ENCODE results near the gene ZNF577. TPM values are rescaled to one million over a fixed set of nuclear protein-coding genes. Genes with fewer than 3 reads are reported as not detected.

The ZNF577 gene
- total RNA-seq, 1 donor from 2014 or later = 21.3 TPM

GRCh38 chr19:51821921-51822320 lies 65.8 kb downstream of the ZNF577 start:
- H3K9me3 Mint-ChIP-seq = no peaks in the 10 kb centered on the region
- no peak overlapping the region for H3K27ac Mint-ChIP-seq
- no peak for TF ChIP-seq CTCF (conservative IDR thresholded peaks at IDR 0.05)
- H3K36me3 Mint-ChIP-seq = no peaks in the 10 kb centered on the region
- no peaks in the 10 kb centered on the region for H3K4me1 Mint-ChIP-seq (ENCODE audit: unreplicated experiment)
- DNase-seq (ENCODE audit: extremely low spot score, unreplicated experiment) = no peak
- H3K27me3 Mint-ChIP-seq = no peaks in the 10 kb centered on the region
- no peak overlapping the region for H3K4me3 Mint-ChIP-seq

GRCh38 chr19:51821456-51821855 lies 66.3 kb downstream of the ZNF577 start:
- no peaks in the 10 kb centered on the region for H3K36me3 Mint-ChIP-seq
- DNase-seq (ENCODE audit: extremely low spot score, unreplicated experiment) = no peak
- H3K27ac Mint-ChIP-seq = no peak overlapping the region

More at GRCh38 chr19:51821456-51821855, 66.3 kb downstream of the ZNF577 start:
- no peak for TF ChIP-seq CTCF (conservative IDR thresholded peaks at IDR 0.05)
- no peak overlapping the region for H3K4me3 Mint-ChIP-seq
- H3K27me3 Mint-ChIP-seq = no peaks in the 10 kb centered on the region
- no peaks in the 10 kb centered on the region for H3K4me1 Mint-ChIP-seq (ENCODE audit: unreplicated experiment)
- no peaks in the 10 kb centered on the region for H3K9me3 Mint-ChIP-seq

Other genes with a start within 250 kb of the ZNF577 start
- gene SIGLEC14, start 241.1 kb downstream of the ZNF577 start, total RNA-seq (ENCODE audit: low replicate concordance) = not detected in 2 replicates
- gene SPACA6, start 194.6 kb downstream of the ZNF577 start, total RNA-seq (ENCODE audit: low replicate concordance) = 12.8 and 28.7 TPM in 2 replicates
- gene HAS1, start 164.0 kb downstream of the ZNF577 start, total RNA-seq (ENCODE audit: low replicate concordance) = not detected in 2 replicates
- not detected in 2 replicates for gene FPR1, start 136.1 kb downstream of the ZNF577 start, total RNA-seq (ENCODE audit: low replicate concordance)
- gene FPR2, start 126.8 kb downstream of the ZNF577 start, total RNA-seq (ENCODE audit: low replicate concordance) = not detected in 2 replicates
- gene FPR3, start 92.8 kb downstream of the ZNF577 start, total RNA-seq (ENCODE audit: low replicate concordance) = not detected in 2 replicates
- 23.6 and 28.8 TPM in 2 replicates for gene ZNF649, start 17.1 kb upstream of the ZNF577 start, total RNA-seq (ENCODE audit: low replicate concordance)
- 8.9 and 9.3 TPM in 2 replicates for gene ZNF613, start 39.5 kb upstream of the ZNF577 start, total RNA-seq (ENCODE audit: low replicate concordance)
- gene ZNF350, start 98.9 kb upstream of the ZNF577 start, total RNA-seq (ENCODE audit: low replicate concordance) = 10.4 and 14.2 TPM in 2 replicates
- gene ZNF615, start 120.3 kb upstream of the ZNF577 start, total RNA-seq (ENCODE audit: low replicate concordance) = 10.6 and 14.2 TPM in 2 replicates
- 10.4 and 14.0 TPM in 2 replicates for gene ZNF614, start 140.4 kb upstream of the ZNF577 start, total RNA-seq (ENCODE audit: low replicate concordance)
- gene ZNF432, start 160.9 kb upstream of the ZNF577 start, total RNA-seq (ENCODE audit: low replicate concordance) = 12.7 and 19.1 TPM in 2 replicates
- gene ZNF841, start 207.8 kb upstream of the ZNF577 start, total RNA-seq (ENCODE audit: low replicate concordance) = 27.7 and 35.7 TPM in 2 replicates

Measured in type B pancreatic cell (in vitro differentiated cells).